Measurements from ENCODE around the gene ANKH. TPM values are rescaled to one million over a fixed set of nuclear protein-coding genes. Genes with fewer than 3 reads are reported as not detected.

The ANKH gene
- total RNA-seq, 1 donor from 2014 or later = 0.19 TPM

GRCh38 chr5:14915291-14915952 lies 43.8 kb upstream of the ANKH start:
- H3K27ac Mint-ChIP-seq = no peak overlapping the region
- no peak for DNase-seq (ENCODE audit: low spot score)
- H3K36me3 Mint-ChIP-seq = no peaks in the 10 kb centered on the region
- no peak for TF ChIP-seq EZH2phosphoT487 (IDR thresholded peaks at IDR 0.05)
- no peak for TF ChIP-seq CTCF (IDR thresholded peaks at IDR 0.05)
- TF ChIP-seq EZH2 (IDR thresholded peaks at IDR 0.05) = no peak
- Histone ChIP-seq H3K9ac (no peak overlapping the region), H3K9me3 (ENCODE audit: low read depth) (no peaks in the 10 kb centered on the region), H2AFZ (replicated peaks) (no peak overlapping the region), H3K4me2 (no peak overlapping the region), H3K4me3 (no peak overlapping the region), H3K36me3 (no peaks in the 10 kb centered on the region), H3F3A (ENCODE audit: low read depth) (no peaks in the 10 kb centered on the region), H3K27ac (no peak overlapping the region), H3K4me1 (peaks cover 5% of the 10 kb centered on the region), H3K79me2 (ENCODE audit: low read depth) (no peaks in the 10 kb centered on the region), H4K20me1 (ENCODE audit: low read depth) (no peaks in the 10 kb centered on the region), H3K27me3 (no peaks in the 10 kb centered on the region)
- H3K9me3 Mint-ChIP-seq = no peaks in the 10 kb centered on the region
- H3K4me3 Mint-ChIP-seq = no peak overlapping the region
- peaks cover 3% of the 10 kb centered on the region for H3K27me3 Mint-ChIP-seq (ENCODE audit: insufficient read depth, low read depth)
- H3K4me1 Mint-ChIP-seq = no peaks in the 10 kb centered on the region

- no peaks in the 10 kb centered on the region for H3K4me1 ChIP-seq
- no peaks in the 10 kb centered on the region for H3K9me3 ChIP-seq (ENCODE audit: low read depth)
- no peaks in the 10 kb centered on the region for H3K4me1 Mint-ChIP-seq
- H3K79me2 ChIP-seq (ENCODE audit: low read depth) = no peaks in the 10 kb centered on the region
- H3K36me3 ChIP-seq = no peaks in the 10 kb centered on the region
- no peaks in the 10 kb centered on the region for H3K36me3 Mint-ChIP-seq
- no peaks in the 10 kb centered on the region for H4K20me1 ChIP-seq (ENCODE audit: low read depth)
- no peak overlapping the region for H3K27ac Mint-ChIP-seq
- no peaks in the 10 kb centered on the region for H3F3A ChIP-seq (ENCODE audit: low read depth)
- H3K9ac ChIP-seq = no peak overlapping the region
- H3K4me3 Mint-ChIP-seq = no peak overlapping the region
- TF ChIP-seq EZH2 (IDR thresholded peaks at IDR 0.05) (no peak), CTCF (IDR thresholded peaks at IDR 0.05) (no peak), EZH2phosphoT487 (IDR thresholded peaks at IDR 0.05) (no peak)
- no peak overlapping the region for H3K4me3 ChIP-seq
- H2AFZ ChIP-seq (replicated peaks) = no peak overlapping the region
- H3K27me3 ChIP-seq = no peaks in the 10 kb centered on the region
- H3K9me3 Mint-ChIP-seq = no peaks in the 10 kb centered on the region
- no peak for DNase-seq (ENCODE audit: low spot score)
- no peak overlapping the region for H3K27ac ChIP-seq
- H3K4me2 ChIP-seq = no peak overlapping the region
- peaks cover 3% of the 10 kb centered on the region for H3K27me3 Mint-ChIP-seq (ENCODE audit: insufficient read depth, low read depth)
Observed at GRCh38 chr5:14914623-14915260, 43.2 kb upstream of the ANKH start.

- Histone ChIP-seq H3K9me3 (ENCODE audit: low read depth) (no peaks in the 10 kb centered on the region), H3K9ac (no peak overlapping the region), H3K27me3 (no peaks in the 10 kb centered on the region), H3K4me3 (no peak overlapping the region), H3K4me2 (no peak overlapping the region), H3K27ac (no peak overlapping the region), H3K79me2 (ENCODE audit: low read depth) (no peaks in the 10 kb centered on the region), H2AFZ (replicated peaks) (no peak overlapping the region), H3F3A (ENCODE audit: low read depth) (no peaks in the 10 kb centered on the region), H3K36me3 (no peaks in the 10 kb centered on the region), H4K20me1 (ENCODE audit: low read depth) (no peaks in the 10 kb centered on the region), H3K4me1 (no peaks in the 10 kb centered on the region)
- Mint-ChIP-seq H3K4me1 (no peaks in the 10 kb centered on the region), H3K27ac (no peak overlapping the region), H3K9me3 (no peaks in the 10 kb centered on the region), H3K4me3 (no peak overlapping the region), H3K27me3 (ENCODE audit: insufficient read depth, low read depth) (peaks cover 3% of the 10 kb centered on the region), H3K36me3 (no peaks in the 10 kb centered on the region)
- TF ChIP-seq EZH2 (IDR thresholded peaks at IDR 0.05) (no peak), CTCF (IDR thresholded peaks at IDR 0.05) (no peak), EZH2phosphoT487 (IDR thresholded peaks at IDR 0.05) (no peak)
- DNase-seq (ENCODE audit: low spot score) = no peak
Observed at GRCh38 chr5:14914193-14914592, 42.6 kb upstream of the ANKH start.

All from neural progenitor cell (in vitro differentiated cells).